Heart right ventricle (tissue), 16 donors: ENCODE results near the gene UQCR11. TPM values are rescaled to one million over a fixed set of nuclear protein-coding genes. Genes with fewer than 3 reads are reported as not detected.
A peak's percentile ranks its signal among the peaks of the same experiment; 100 is the strongest.

Experiments
- ATAC-seq, 8 donors: fragments of 200-7000 bp; cut with Tn5 transposase; one replicate each; pipeline ENCODE4 v1.9.1; 2020; ENCODE audit warnings: mild to moderate bottlenecking in 8 of 8, moderate library complexity in 8 of 8, moderate number of reproducible peaks in 1 of 8
- DNase-seq, 2 donors: peaks; one replicate each; pipeline ENCODE4 v3.0.0-alpha.2; 2020
- H3K27ac ChIP-seq, 10 donors: fragments of 200-600 bp; sonication (generic) in 2 of 10; one replicate each; pipeline versions ENCODE4 v1.5.0 to v1.8.0; 2020 to 2022; ENCODE audit warnings: mild to moderate bottlenecking in 3 of 10
- H3K27me3 ChIP-seq, 7 donors: fragments of 200-600 bp; one replicate each; pipeline ENCODE4 v1.8.0; 2021 to 2022; ENCODE audit warnings: mild to moderate bottlenecking in 2 of 7
- H3K36me3 ChIP-seq, 9 donors: fragments of 200-600 bp; sonication (generic) in 1 of 9; one replicate each; pipeline versions ENCODE4 v1.5.0 to v1.8.0; 2020 to 2022; ENCODE audit warnings: mild to moderate bottlenecking in 2 of 9
- H3K4me1 ChIP-seq, 9 donors: fragments of 200-600 bp; sonication (generic) in 1 of 9; one replicate each; pipeline versions ENCODE4 v1.5.0 to v1.8.0; 2020 to 2022; ENCODE audit warnings: mild to moderate bottlenecking in 4 of 9
- H3K4me3 ChIP-seq, 10 donors: fragments of 200-600 bp; sonication (generic) in 2 of 10; one replicate each; pipeline versions ENCODE4 v1.5.0 to v1.8.0; 2020 to 2022; ENCODE audit warnings: mild to moderate bottlenecking in 7 of 10, moderate library complexity in 2 of 10
- H3K9me3 ChIP-seq, 11 donors: fragments of 200-600 bp in 10 of 11; sonication (generic) in 2 of 11; one replicate each; pipeline versions ENCODE4 v1.5.0 to v1.8.0; 2013 to 2022; ENCODE audit warnings: mild to moderate bottlenecking in 2 of 11, control low read depth in 1 of 11, moderate library complexity in 1 of 11
- CTCF ChIP-seq, 9 donors: fragments of 200-600 bp; sonication (generic) in 2 of 9; IDR thresholded peaks; one replicate each; pipeline versions ENCODE4 v1.5.0 to v1.8.0; 2021 to 2022; ENCODE audit warnings: antibody characterized with exemption in 9 of 9, mild to moderate bottlenecking in 5 of 9, moderate library complexity in 1 of 9
- WGBS, 2 donors: extraction: QIAGEN DNeasy Blood & Tissue Kit; methylation state at CpG; one replicate each; pipeline ENCODE4 v1.1.7; 2013; ENCODE audit warnings: inconsistent platforms in 1 of 2; 5-methylcytosine and 5-hydroxymethylcytosine counted together
- intact Hi-C, 10 donors: fragments of 100-400 bp; cut with DNase I; formaldehyde crosslinking; loops; one replicate each; pipeline versions ENCODE4 v1.11.1 to v1.14.2; 2022
- long read RNA-seq, 3 donors: library from polyadenylated mRNA; unstranded; transcript quantifications; one replicate each; pipeline ENCODE4 v2.0.0, GENCODE V29; 2020 to 2021
- polyA plus RNA-seq, 2 donors: library from polyadenylated mRNA; stranded (reverse); fragments of 200-250 nt; gene quantifications; one replicate each; pipeline ENCODE4 v1.2.3, GENCODE V29; 2013
- total RNA-seq, 10 donors: library from RNA; stranded (reverse); fragmentation: NEBNext Ultra II Directional in 3 of 10; extraction: Animal tissue kit (Norgen Biotek cat#: 25700) in 3 of 10; gene quantifications; one replicate each; pipeline versions ENCODE4 v1.2.1 to v1.2.4, GENCODE V29; 2021 to 2023
- donor health status: Arrhythmogenic right ventricular cardiomyopathy.
- donor health status: ischemic (EF 13 %, LVEDD 7.1; RV severe dilation, severe dysfunction).
- donor health status: healthy with polysubstance abuse.
- donor health status: DM: no; HTN: yes; CAD: no.
- donor health status: DM: no; HTN: no; CAD: no.
- donor health status: ischemic (EF 25% LVEDD 6.9; RV normal size, moderate dysfunction).
- donor health status: ischemic (EF 25% LVEDD 5.7; RV mildly dilated, moderate dysfunction).
- donor health status: healthy.
- donor health status: DM: yes; HTN: yes; CAD: no.
- donor health status: Ischemic cardiomyopathy.
- donor health status: ischemic (EF 35%, LVEDD 5.7; RV mildly dilated, moderate dysfunction).
- donor health status: nonischemic (EF 11% LVEDD 7.7; RV severe dilation, severe dysfunction).
- donor health status: DM: yes; HTN: yes; CAD: no.
- donor health status: PGD.
- donor health status: ischemic (EF 29% LVEDD 5.4; RV normal size, mild dysfunction).
- donor health status: nonischemic (EF 23%, LVEDD 6.1; RV moderate dilation, normal function).

UQCR11 gene
- 1,000 to 10,000 TPM in 2 of 10 donors, 100 to 1,000 TPM in 8; 569 to 1,132 (median 804) TPM for total RNA-seq
- polyA plus RNA-seq = 100 to 1,000 TPM; 141 to 382 TPM
- long read RNA-seq, donor 1, transcript UQCR11-203 (3 exons, 1,324 nt) = major isoform, 557 of 584 reads
- long read RNA-seq, donor 1, partial matches to known transcripts = 20 of 584 reads
- long read RNA-seq, donor 1, other reads (novel, unspliced or antisense) = 7 of 584 reads
- long read RNA-seq, donor 2, transcript UQCR11-203 (3 exons, 1,324 nt) = major isoform, 669 of 697 reads
- long read RNA-seq, donor 2, partial matches to known transcripts = 14 of 697 reads
- long read RNA-seq, donor 2, other reads (novel, unspliced or antisense) = 13 of 697 reads
- long read RNA-seq, donor 3, transcript UQCR11-203 (3 exons, 1,324 nt) = major isoform, 107 of 112 reads
- long read RNA-seq, donor 3, partial matches to known transcripts = 2 of 112 reads
- long read RNA-seq, donor 3, other reads (novel, unspliced or antisense) = 1 of 112 reads

GRCh38 chr19:1605236-1606137, at the start of gene UQCR11:
UQCR11 (minus strand) TSS chr19:1605462; CDS start chr19:1605409, 53 bp downstream.
- Histone ChIP-seq H3K36me3 (peaks cover 0 to 25% (median 6%) of the 10 kb centered on the region in 9 donors), H3K4me1 (peaks cover 12 to 49% (median 35%) of the 10 kb centered on the region in 9 donors), H3K27ac (peak within 1 kb of the TSS; percentile 88 to 100 (median 97)), H3K27me3 (no peaks in the 10 kb centered on the region), H3K9me3 (no peaks in the 10 kb centered on the region), H3K4me3 (peak within 1 kb of the TSS; percentile 92 to 100 (median 96))
- peak; percentile 20 to 76 (median 59) for TF ChIP-seq CTCF (IDR thresholded peaks at IDR 0.05)
- intact Hi-C loops = loop anchor here in 9 of 10 donors (1.0 to 10.0 kb wide), 8 partner anchors 12 to 159 kb away; partner anchors contain the start of gene TCF3 (in 6 of the 9)
- WGBS, 2 donors = 0% methylated on average over 66 to 79 of the region's 79 CpGs
- DNase-seq (peak; percentile 94 to 96), ATAC-seq (peak; percentile 94 to 98 (median 97))

- Histone ChIP-seq H3K27me3 (peaks cover 0 to 10% (median 0%) of the 10 kb centered on the region in 7 donors), H3K9me3 (no peaks in the 10 kb centered on the region), H3K4me3 (no peak overlapping the region), H3K4me1 (peaks cover 0 to 25% (median 16%) of the 10 kb centered on the region in 9 donors), H3K36me3 (peaks cover 0 to 7% (median 0%) of the 10 kb centered on the region in 9 donors), H3K27ac (no peak overlapping the region)
- no peak for ATAC-seq
- WGBS, 2 donors = 83 to 84% methylated on average over 18 of the region's 18 CpGs
- no peak for TF ChIP-seq CTCF (IDR thresholded peaks at IDR 0.05)
- no peak for DNase-seq
- intact Hi-C loops = loop anchor here in 6 of 10 donors (2.0 to 10.0 kb wide), 3 partner anchors 45 to 49 kb away; partner anchors contain the start of gene UQCR11 (in 5 of the 6)
Observed at GRCh38 chr19:1654178-1654792, 49.0 kb upstream of the UQCR11 start.

- Histone ChIP-seq H3K27me3 (peaks cover 0 to 8% (median 0%) of the 10 kb centered on the region in 7 donors), H3K9me3 (no peaks in the 10 kb centered on the region), H3K4me3 (peak overlapping the region; percentile 16 to 94 (median 69)), H3K4me1 (peaks cover 0 to 25% (median 16%) of the 10 kb centered on the region in 9 donors), H3K36me3 (peaks cover 0 to 16% (median 0%) of the 10 kb centered on the region in 9 donors), H3K27ac (peak overlapping the region; percentile 76 to 100 (median 100))
- intact Hi-C loops = loop anchor here in 6 of 10 donors (2.0 to 10.0 kb wide), 3 partner anchors 46 to 48 kb away; partner anchors contain the start of gene UQCR11 (in 5 of the 6)
- TF ChIP-seq CTCF (IDR thresholded peaks at IDR 0.05) = no peak
- ATAC-seq = peak in 5 of 8 donors; percentile 2 to 15 (median 3)
- 20 to 21% methylated on average over 18 of the region's 18 CpGs for WGBS, 2 donors
- DNase-seq = no peak
Observed at GRCh38 chr19:1653300-1653628, 48.0 kb upstream of the UQCR11 start.
